HG03571 (cell line): Measurements from ENCODE around the gene KIAA1328.

Experiments
- ATAC-seq: cut with Tn5 transposase; IDR thresholded peaks from one replicate; pipeline ENCODE4 v1.9.1; 2021; ENCODE audit not compliant: unreplicated experiment

Gene KIAA1328

GRCh38 chr18:37272841-37273240, 443.9 kb downstream of the KIAA1328 start:
- no peak for ATAC-seq

DNA sequence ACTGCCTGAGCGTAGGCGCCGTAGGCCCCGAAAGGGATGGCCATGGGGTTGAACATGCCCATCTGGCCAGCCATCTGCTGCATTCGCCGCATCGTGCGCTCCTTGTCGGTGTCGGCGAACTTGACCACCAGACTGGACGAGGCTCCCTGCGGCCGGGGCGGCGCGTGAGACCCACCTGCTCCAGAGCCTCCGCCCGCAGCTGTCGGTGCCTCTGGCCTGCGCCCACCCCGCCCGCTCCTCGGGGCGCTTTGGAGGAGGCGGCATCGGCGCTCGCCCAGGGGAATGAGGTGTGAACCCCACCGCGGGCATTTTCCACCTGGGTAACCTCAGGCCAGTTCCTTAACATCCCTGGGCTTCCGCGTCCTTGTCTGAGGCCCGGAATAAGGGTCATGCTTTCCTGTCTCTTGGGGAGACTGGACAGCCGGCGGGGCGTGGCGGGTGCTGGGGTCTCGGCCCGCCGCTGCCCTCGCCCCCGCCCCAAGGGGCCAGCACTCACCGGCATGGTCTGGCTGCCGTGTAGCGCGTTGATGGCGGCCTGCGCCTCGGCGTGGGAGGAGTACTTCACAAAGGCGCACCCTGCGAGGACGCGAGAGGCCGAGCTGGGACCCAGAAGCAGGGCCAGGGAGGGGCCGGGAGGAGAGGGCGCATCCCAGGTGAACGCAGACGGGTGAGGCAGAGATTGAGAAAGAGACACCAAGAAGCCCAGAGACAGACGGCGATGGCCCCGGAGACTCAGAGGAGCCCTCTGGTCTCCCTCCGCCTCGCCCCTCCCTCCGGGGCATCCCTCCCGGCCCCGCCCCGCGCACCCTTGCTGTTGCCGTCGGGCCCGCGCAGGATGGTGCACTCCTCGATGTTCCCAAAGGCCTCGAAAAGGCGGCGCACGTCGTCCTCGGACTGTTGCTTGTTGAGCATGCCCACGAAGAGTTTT, 445.6 kb downstream of the KIAA1328 start:
- no peak for ATAC-seq

- ATAC-seq, result no peak
These were observed 446.4 kb downstream of the KIAA1328 start for GRCh38 chr18:37275237-37275741.

DNA sequence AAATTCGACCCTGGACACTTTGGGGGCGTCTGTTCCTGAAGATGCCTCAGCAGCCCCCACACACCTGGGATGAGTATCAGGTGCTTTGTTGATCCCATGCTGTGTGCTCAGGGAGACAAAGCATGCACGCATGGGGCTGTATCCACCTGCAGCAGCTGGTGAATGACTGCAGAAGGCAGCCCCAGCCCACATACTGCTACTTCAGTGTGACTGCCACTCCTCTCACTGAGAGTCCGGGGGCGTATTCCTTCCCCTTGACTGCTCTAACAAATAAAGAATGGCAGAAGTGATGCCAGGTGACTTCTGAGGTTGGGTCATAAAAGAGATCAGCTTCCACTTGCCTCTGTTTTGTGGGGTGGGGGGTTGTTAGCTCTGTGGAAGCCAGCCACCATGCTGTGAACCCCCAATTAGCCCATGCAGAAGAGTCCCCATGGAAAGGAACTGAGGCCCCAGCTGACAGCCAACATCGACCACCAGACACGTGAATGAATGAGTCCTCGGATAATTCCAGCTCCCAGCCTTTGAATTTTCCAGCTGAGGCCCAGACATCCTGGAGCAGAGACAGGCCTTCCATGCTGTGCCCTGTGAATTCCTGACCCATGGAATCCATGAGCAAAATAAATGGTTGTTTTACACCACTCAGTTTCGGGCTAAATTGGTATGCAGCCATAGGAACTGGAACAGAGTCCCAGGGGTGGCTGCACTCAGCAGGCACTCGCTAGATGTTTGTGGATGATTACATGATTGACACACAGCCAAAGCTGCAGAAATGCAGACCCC, 447.4 kb downstream of the KIAA1328 start:
- no peak for ATAC-seq

GRCh38 chr18:37277804-37278203, 448.9 kb downstream of the KIAA1328 start:
- ATAC-seq, result no peak
